ENCODE data around the gene KRT81.

Gene KRT81

GRCh38 chr12:52314511-52314910 lies 23.2 kb upstream of the KRT81 start:
- DNase-seq (ENCODE audit: low read depth in 2 of 2), result no peak
- no peak for TF ChIP-seq CTCF (IDR thresholded peaks at IDR 0.05; ENCODE audit: low read depth, low read length)
- no peak overlapping the region for H3K4me3 ChIP-seq (replicated peaks in 1 of 2; ENCODE audit: low read depth in 2 of 2, low read length in 2 of 2)

- no peak overlapping the region for H3K4me3 ChIP-seq (replicated peaks in 1 of 2; ENCODE audit: low read depth in 2 of 2, low read length in 2 of 2)
- no peak for TF ChIP-seq CTCF (IDR thresholded peaks at IDR 0.05; ENCODE audit: low read depth, low read length)
- DNase-seq (ENCODE audit: low read depth in 2 of 2), result no peak
These were observed 22.6 kb upstream of the KRT81 start for GRCh38 chr12:52313926-52314325.

- H3K4me3 ChIP-seq (replicated peaks in 1 of 2; ENCODE audit: low read depth in 2 of 2, low read length in 2 of 2), result no peak overlapping the region
- no peak for TF ChIP-seq CTCF (IDR thresholded peaks at IDR 0.05; ENCODE audit: low read depth, low read length)
- DNase-seq (ENCODE audit: low read depth in 2 of 2), result no peak
These were observed 22.1 kb upstream of the KRT81 start for GRCh38 chr12:52313461-52313860.

- no peak for DNase-seq (ENCODE audit: low read depth in 2 of 2)
- no peak for TF ChIP-seq CTCF (IDR thresholded peaks at IDR 0.05; ENCODE audit: low read depth, low read length)
These were observed 20.8 kb upstream of the KRT81 start for GRCh38 chr12:52312086-52312485.

GRCh38 chr12:52311285-52311648 lies 19.9 kb upstream of the KRT81 start:
- no peak overlapping the region for H3K4me3 ChIP-seq (replicated peaks in 1 of 2; ENCODE audit: low read depth in 2 of 2, low read length in 2 of 2)
- peak; percentile 12 to 59 for DNase-seq (ENCODE audit: low read depth in 2 of 2)
- no peak for TF ChIP-seq CTCF (IDR thresholded peaks at IDR 0.05; ENCODE audit: low read depth, low read length)

More at GRCh38 chr12:52312086-52312485, 20.8 kb upstream of the KRT81 start:
- H3K4me3 ChIP-seq (replicated peaks in 1 of 2; ENCODE audit: low read depth in 2 of 2, low read length in 2 of 2), result no peak overlapping the region

GRCh38 chr12:52310622-52311284 lies 19.4 kb upstream of the KRT81 start:
- TF ChIP-seq CTCF (IDR thresholded peaks at IDR 0.05; ENCODE audit: low read depth, low read length), result no peak
- peak; percentile 29 to 56 for DNase-seq (ENCODE audit: low read depth in 2 of 2)

More at GRCh38 chr12:52310622-52311284, 19.4 kb upstream of the KRT81 start:
- H3K4me3 ChIP-seq (replicated peaks in 1 of 2; ENCODE audit: low read depth in 2 of 2, low read length in 2 of 2), result no peak overlapping the region
